ENCODE results near the gene FAM120A.

Gene FAM120A

GRCh38 chr9:93587284-93587650, 135.8 kb downstream of the FAM120A start:
- no peak overlapping the region for H3K27ac ChIP-seq
- no peak for TF ChIP-seq CTCF (conservative IDR thresholded peaks at IDR 0.05)

GRCh38 chr9:93587651-93588347, 136.3 kb downstream of the FAM120A start:
- no peak for TF ChIP-seq CTCF (conservative IDR thresholded peaks at IDR 0.05)
- no peak overlapping the region for H3K27ac ChIP-seq

- no peak overlapping the region for H3K27ac ChIP-seq
- TF ChIP-seq CTCF (conservative IDR thresholded peaks at IDR 0.05): no peak
These were observed 137.4 kb downstream of the FAM120A start for GRCh38 chr9:93588641-93589609.

- no peak for TF ChIP-seq CTCF (conservative IDR thresholded peaks at IDR 0.05)
- H3K27ac ChIP-seq: no peak overlapping the region
These were observed 138.2 kb downstream of the FAM120A start for GRCh38 chr9:93589688-93590087.

- TF ChIP-seq CTCF (conservative IDR thresholded peaks at IDR 0.05): no peak
- no peak overlapping the region for H3K27ac ChIP-seq
These were observed 139.2 kb downstream of the FAM120A start for GRCh38 chr9:93590609-93591234.

GRCh38 chr9:93591301-93592007, 140.0 kb downstream of the FAM120A start:
- H3K27ac ChIP-seq: no peak overlapping the region
- no peak for TF ChIP-seq CTCF (conservative IDR thresholded peaks at IDR 0.05)

Measured in VCaP (cell line).